Stimulated activated CD8-positive, alpha-beta memory T cell treated with anti-CD3 and anti-CD28 coated beads, Interleukin-15, amount 100 ng/mL, for 4 hours (primary cell): ENCODE data around the gene DIPK1C.
"Not testable (repeated sequence)": the region's sequence is repeated elsewhere in the genome, so short reads cannot be mapped to it uniquely, and the experiment has no call there.

Experiments
- DNase-seq, 2 donors: peaks; one replicate each; pipeline ENCODE4 v3.0.0-alpha.2; 2020; ENCODE audit warnings: low read depth in 2 of 2

The DIPK1C gene

GRCh38 chr18:74457043-74457724 is at the start of gene DIPK1C:
Gene DIPK1C (minus strand): TSS chr18:74457308. CDS start chr18:74457259, 49 bp downstream.
- no peak for DNase-seq

- no peak for DNase-seq
Measured at GRCh38 chr18:74506448-74507084, 49.5 kb upstream of the DIPK1C start.

DNA sequence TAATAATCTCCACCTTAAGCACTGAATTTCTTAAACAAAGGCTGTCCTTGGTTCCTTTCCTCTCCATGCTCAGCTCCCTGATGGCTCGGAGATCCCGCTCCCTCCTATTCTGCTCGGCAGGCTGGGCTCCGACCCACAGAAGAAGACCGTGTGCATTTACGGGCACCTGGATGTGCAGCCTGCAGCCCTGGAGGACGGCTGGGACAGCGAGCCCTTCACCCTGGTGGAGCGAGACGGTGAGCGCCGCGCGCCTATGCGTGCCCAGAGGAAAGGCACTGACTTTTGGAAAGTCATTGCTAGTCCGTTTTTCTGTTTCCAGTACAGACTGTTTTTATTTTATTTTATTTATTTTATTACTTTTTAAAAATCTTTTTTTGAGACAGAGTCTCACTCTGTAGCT is 48.7 kb upstream of the DIPK1C start:
- DNase-seq, result no peak

DNA sequence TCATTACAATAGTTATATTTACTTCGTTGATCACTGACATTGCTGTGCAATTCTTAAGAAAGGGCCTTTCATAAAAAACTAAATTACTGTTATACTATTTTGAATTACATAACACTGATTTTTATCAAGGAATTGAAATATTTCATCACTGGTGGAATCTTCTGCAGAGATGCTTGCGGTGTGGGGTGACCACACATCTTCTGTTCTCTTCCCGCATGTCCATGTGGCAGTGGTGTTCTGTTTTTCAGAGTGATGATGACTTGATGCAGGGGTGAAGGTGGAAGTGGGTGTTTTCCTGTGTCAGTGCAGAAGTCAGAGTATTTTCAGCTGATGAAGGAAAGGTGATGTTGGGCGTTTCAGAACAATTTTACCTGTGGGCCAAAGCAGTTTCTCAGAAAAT is 46.0 kb upstream of the DIPK1C start:
- DNase-seq, result no peak

- no peak for DNase-seq
Measured at GRCh38 chr18:74501386-74501785, 44.3 kb upstream of the DIPK1C start.

DNA sequence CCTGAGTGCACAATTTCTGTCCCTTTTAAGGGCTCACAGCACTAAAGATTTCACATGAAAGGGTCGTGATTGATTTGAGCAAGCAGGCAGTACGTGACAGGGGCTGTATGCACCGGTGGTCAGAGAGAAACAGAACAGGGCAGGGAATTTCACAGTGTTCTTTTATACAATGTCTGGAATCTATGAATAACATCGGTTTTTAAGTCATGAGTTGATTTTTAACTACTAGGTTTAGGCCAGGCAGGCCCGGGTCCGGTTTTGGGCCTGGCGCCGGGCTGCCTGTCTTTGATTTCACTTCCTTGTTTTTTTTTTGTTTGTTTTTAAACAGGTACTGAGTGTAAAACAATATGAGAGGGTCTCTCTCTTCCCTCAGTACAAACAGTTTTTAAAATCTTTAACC is 43.7 kb upstream of the DIPK1C start:
- DNase-seq, result not testable (repeated sequence)

GRCh38 chr18:74500372-74500771 is 43.3 kb upstream of the DIPK1C start:
- no peak for DNase-seq

GRCh38 chr18:74499633-74500032 is 42.5 kb upstream of the DIPK1C start:
- DNase-seq, result peak; percentile 5 to 12

- peak; percentile 60 to 68 for DNase-seq
Measured at GRCh38 chr18:74498712-74499627, 41.9 kb upstream of the DIPK1C start.

DNA sequence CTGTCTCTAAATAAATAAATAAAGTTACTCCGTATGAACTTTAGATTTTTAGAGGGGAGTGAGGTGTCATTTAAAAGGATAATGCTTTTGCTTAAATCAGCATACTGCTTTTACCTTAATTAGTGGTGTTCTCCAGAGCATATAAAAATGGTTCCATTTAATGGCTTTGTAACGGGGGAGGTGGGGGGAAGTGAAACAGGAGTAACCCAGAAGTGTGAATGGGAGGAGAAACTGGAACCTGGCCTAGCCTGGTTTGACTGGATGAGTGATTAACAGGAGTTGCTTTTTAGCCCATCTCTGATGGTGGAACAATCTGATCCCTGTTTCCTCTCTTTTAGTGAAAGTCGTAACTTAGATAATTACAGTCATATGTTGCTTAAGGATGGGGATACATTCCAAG is 40.7 kb upstream of the DIPK1C start:
- DNase-seq, result no peak

- DNase-seq, result no peak
Measured at GRCh38 chr18:74497324-74497676, 40.2 kb upstream of the DIPK1C start.

DNA sequence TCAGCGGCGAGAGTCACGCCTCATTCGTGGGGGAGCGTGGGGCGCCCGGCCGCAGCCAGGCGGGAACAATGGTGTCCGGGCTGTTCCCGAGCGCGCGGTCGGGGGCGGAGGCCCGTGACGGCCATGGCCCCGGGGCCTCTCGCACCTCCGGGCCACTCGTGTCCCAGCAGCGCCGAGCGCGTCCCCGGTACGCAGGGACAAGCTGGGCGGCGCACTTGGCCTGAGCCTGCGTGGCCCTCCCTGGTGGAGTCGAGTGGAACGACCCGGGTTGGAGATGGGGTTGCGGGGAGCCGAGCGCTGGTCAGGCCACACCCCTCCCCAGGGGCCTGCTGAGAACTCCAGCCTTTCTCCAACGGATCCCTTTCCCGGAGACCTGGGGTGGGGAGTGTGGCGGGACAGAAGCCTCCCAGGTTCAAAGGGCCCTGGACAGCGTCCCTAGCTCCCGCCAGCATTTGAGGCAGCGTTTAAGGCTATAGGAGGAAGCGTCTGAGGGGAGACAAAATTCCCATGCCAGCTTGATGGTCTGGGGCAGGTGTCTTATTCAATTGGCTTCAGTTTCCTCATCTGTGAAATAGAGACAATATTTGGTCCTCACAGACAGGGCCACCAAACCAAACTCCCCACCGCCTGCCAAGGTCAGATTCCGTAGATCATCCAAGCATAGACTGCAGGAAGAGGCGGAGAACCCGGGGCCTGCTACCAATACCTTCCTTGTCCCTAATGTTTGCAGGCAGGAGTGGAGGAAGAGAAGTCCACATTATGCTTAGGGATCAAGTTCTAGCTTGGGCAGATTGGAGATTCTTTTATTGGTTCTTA is 39.6 kb upstream of the DIPK1C start:
- peak in 1 of 2 donors; percentile 1 for DNase-seq

GRCh38 chr18:74495581-74496507 is 38.7 kb upstream of the DIPK1C start, which contains the start of gene CNDP2:
Gene CNDP2 (plus strand): TSS chr18:74496363. CDS start chr18:74499974, 3,611 bp downstream.
- DNase-seq, result peak; percentile 98

DNA sequence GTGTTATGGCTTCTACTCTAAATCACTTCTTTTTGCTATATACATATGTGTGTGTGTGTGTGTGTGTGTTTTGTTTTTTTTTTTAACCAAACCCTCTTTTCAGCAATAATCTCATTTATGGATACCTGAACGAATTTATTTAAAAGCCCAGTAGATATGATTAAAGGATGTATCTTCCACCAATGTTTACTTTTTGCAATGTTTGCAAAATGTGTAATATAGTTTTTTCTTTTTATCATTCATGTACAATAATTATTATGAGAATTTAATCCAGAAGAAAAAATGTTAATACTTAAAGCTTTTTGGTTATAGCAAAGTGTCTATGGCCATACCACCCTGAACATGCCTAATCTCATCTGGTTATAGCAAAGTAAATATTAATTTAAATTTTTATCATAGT is 37.4 kb upstream of the DIPK1C start:
- DNase-seq, result no peak

GRCh38 chr18:74493689-74494088 is 36.6 kb upstream of the DIPK1C start:
- DNase-seq, result peak in 1 of 2 donors; percentile 30

GRCh38 chr18:74492259-74492658 is 35.2 kb upstream of the DIPK1C start:
- DNase-seq, result no peak

DNA sequence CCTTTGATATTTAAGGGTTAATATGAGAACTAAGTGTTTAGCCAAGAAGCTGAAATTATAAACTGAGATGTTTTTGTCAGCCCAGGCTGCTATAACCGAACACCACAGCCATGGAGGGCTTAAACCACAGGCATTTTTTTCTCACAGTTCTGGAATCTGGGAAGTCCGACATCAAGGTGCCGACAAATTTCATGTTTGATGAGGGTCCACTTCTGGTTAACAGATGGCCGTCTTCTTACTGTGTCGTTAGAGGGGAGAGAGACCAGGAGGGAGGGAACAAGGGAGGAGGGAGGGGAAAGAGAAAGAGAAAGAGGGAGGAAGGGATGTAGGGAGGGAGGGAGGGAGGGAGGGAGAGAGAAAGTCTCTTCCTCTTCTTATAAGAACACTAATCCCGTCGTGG is 32.6 kb upstream of the DIPK1C start:
- no peak for DNase-seq

GRCh38 chr18:74488864-74489263 is 31.8 kb upstream of the DIPK1C start:
- no peak for DNase-seq

DNA sequence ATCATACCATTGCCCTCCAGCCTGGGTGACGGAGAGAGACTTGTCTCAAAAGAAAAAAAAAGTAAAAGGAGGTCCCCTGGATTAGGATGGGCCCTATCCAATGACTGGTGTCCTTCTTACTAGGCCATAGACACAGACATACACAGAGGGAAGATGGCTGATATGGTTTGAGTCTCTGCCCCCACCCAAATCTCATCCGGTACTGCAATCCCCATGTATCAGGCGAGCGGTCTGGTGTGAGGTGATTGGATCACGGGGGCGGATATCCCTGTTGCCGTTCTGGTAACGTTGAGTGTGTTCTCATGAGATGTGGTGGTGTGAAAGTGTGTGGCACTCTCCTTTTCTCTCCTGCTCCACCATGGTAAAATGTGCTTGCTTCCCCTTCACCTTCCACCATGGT is 31.2 kb upstream of the DIPK1C start:
- no peak for DNase-seq

- DNase-seq, result no peak
Measured at GRCh38 chr18:74486119-74486849, 29.2 kb upstream of the DIPK1C start.
